Measurements from ENCODE around the gene LRRC56. TPM values are rescaled to one million over a fixed set of nuclear protein-coding genes. Genes with fewer than 3 reads are reported as not detected.
A peak's percentile ranks its signal among the peaks of the same experiment; 100 is the strongest.

Gene LRRC56
- total and polyA plus RNA-seq, 11 donors, result 0.07 to 0.35 (median 0.20) TPM; not detected in 2

GRCh38 chr11:498297-499181 is 38.8 kb upstream of the LRRC56 start:
- Histone ChIP-seq H3K4me3 (no peak overlapping the region), H3K9me3 (no peaks in the 10 kb centered on the region), H3K27ac (peak overlapping the region in 10 of 12 donors; percentile 8 to 74 (median 54)), H3K4me1 (peaks cover under 1 to 60% (median 27%) of the 10 kb centered on the region in 12 donors), H3K36me3 (peaks cover 0 to 85% (median 76%) of the 10 kb centered on the region in 9 donors), H3K27me3 (no peaks in the 10 kb centered on the region)
- TF ChIP-seq CTCF (IDR thresholded peaks at IDR 0.05) (no peak), POLR2A (IDR thresholded peaks at IDR 0.05) (no peak)
- ATAC-seq (peak in 1 of 4 donors; percentile 0), DNase-seq (peak in 1 of 5 donors; percentile 27)
- intact Hi-C loops (cut with DNase I), result no loop called here
- WGBS, 4 donors, result 85 to 91% (median 89%) methylated on average over 16 to 39 of the region's 39 CpGs

DNA sequence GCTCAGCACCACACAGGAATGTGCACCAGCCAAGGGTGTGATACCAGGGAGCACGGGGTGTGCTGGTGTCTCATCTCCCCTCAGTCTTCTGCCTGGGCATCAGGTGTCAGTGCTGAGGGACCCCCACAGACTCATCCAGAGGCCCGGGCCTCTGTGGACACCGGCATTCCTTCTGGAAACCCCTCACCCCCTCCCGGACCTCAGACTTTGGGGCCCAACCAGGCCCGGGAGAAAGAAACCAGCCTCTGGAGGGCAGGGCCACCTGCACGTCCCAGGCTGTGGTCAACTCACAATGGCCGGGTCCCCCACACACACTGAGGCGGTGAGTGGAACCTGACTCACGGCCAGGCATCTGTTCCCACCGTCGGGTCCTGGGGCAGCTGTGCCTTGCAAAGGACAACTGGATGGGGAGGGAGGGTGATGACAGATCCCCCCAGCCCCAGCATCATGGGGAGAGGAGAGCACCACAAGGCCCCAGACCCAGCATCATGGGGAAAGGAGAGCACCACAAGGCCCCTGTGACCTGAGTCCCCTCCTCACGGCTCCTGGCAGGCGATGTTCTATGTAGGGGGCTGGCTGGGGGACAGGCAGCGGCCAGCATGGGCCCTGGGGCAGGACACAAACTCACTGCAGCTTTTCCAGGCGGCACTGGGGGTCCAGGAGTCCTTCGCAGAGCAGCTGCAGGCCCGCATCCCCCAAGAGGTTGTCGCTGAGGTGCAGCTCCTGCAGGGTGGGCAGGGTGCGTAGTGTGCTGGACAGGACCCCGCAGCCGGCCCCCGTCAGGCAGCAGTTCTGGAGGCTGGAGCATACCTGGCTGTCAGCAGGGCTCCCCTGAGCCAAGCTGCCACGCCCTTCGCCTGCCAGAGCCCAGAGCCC is 37.9 kb upstream of the LRRC56 start:
- Histone ChIP-seq H3K4me1 (peaks cover 6 to 69% (median 34%) of the 10 kb centered on the region in 12 donors), H3K27me3 (no peaks in the 10 kb centered on the region), H3K36me3 (peaks cover 0 to 76% (median 67%) of the 10 kb centered on the region in 9 donors), H3K27ac (peak overlapping the region in 8 of 12 donors; percentile 13 to 74 (median 58)), H3K9me3 (no peaks in the 10 kb centered on the region), H3K4me3 (no peak overlapping the region)
- intact Hi-C loops (cut with DNase I), result loop anchor here in 5 of 10 donors (5.0 to 10.0 kb wide), 5 partner anchors 32 to 295 kb away; partner anchors contain the start of genes PTDSS2 (in 2 of the 5), BET1L (in 1 of the 5), IFITM2 (in 1 of the 5) and RIC8A (in 1 of the 5)
- ATAC-seq (no peak), DNase-seq (peak in 1 of 5 donors; percentile 18)
- TF ChIP-seq POLR2A (IDR thresholded peaks at IDR 0.05) (no peak), CTCF (IDR thresholded peaks at IDR 0.05) (no peak)
- WGBS, 4 donors, result 81 to 91% (median 87%) methylated on average over 12 to 24 of the region's 24 CpGs

DNA sequence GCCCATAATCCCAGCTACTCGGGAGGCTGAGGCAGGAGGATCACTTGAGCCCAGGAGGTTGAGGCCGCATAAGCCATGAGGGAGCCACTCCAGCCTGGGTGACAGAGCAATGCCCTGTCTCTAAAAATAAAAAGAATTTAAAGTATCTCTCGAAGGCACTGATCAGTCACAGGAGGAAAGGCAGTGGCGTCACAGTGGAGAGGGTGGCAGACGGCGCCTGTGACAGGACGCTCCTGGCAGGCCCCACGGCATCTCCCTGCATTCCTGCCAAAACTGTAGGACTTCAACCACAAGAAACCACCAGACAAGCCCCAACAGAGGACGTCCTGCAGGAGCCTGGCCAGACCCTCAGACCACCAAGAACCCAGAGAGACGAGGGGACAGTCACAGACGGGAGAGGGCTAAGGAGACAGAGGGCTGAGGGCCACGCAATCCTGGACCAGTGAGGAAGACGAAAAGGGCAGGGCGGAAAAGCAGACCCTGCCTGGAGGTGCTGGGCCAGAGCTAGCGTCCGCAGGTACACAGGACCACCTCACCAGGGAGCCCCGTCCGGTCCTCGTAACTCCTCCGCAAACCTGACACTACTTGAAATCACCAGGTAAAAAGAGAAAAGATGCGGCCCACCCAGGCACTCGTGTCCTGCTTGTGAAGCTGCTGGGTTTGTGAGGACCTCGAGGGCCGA is 36.2 kb upstream of the LRRC56 start:
- WGBS, 4 donors, result 75 to 83% (median 79%) methylated on average over 22 to 24 of the region's 24 CpGs
- TF ChIP-seq POLR2A (IDR thresholded peaks at IDR 0.05) (no peak), CTCF (IDR thresholded peaks at IDR 0.05) (no peak)
- peaks cover 8 to 84% (median 49%) of the 10 kb centered on the region in 12 donors for H3K4me1 ChIP-seq
- H3K27ac ChIP-seq, result peak overlapping the region in 11 of 12 donors; percentile 1 to 77 (median 52)
- H3K4me3 ChIP-seq, result no peak overlapping the region
- no peaks in the 10 kb centered on the region for H3K27me3 ChIP-seq
- intact Hi-C loops (cut with DNase I), result loop anchor here in 5 of 10 donors (5.0 to 10.0 kb wide), 5 partner anchors 34 to 296 kb away; partner anchors contain the start of genes PTDSS2 (in 2 of the 5), BET1L (in 1 of the 5), IFITM2 (in 1 of the 5) and RIC8A (in 1 of the 5)
- ATAC-seq (peak; percentile 23 to 47 (median 30)), DNase-seq (peak in 2 of 5 donors; percentile 55 to 79)
- peaks cover 0 to 59% (median 54%) of the 10 kb centered on the region in 9 donors for H3K36me3 ChIP-seq
- no peaks in the 10 kb centered on the region for H3K9me3 ChIP-seq

All from heart left ventricle (tissue), 16 donors.